MM.1S (cell line): ENCODE results near the gene SUCNR1.

Experiments used
- DNase-seq: peaks from one replicate; pipeline ENCODE4 v3.0.0-alpha.2; 2015
- H2AFZ ChIP-seq: fragments of 300-600 bp; sonication (generic); 2 replicates; pipeline ENCODE4 v1.6.0; 2016; ENCODE audit warnings: antibody characterized with exemption, low read length
- H3F3A ChIP-seq: fragments of 300-600 bp; sonication (generic); 2 replicates; pipeline ENCODE4 v1.6.1; 2016; ENCODE audit warnings: mild to moderate bottlenecking, antibody characterized with exemption, low read length, moderate library complexity, mixed read lengths; ENCODE audit not compliant: insufficient read depth
- H3K27ac ChIP-seq: fragments of 300-600 bp; sonication (generic); 2 replicates; pipeline ENCODE4 v1.5.1; 2016; ENCODE audit warnings: mild to moderate bottlenecking, low read length
- H3K27me3 ChIP-seq: fragments of 300-600 bp; sonication (generic); replicated peaks from 2 replicates; pipeline ENCODE4 v1.6.0; 2016; ENCODE audit warnings: low read length; ENCODE audit not compliant: insufficient read depth
- H3K36me3 ChIP-seq: fragments of 300-600 bp; sonication (generic); replicated peaks from 2 replicates; pipeline ENCODE4 v1.6.1; 2016; ENCODE audit warnings: mild to moderate bottlenecking, low read length, mixed read lengths; ENCODE audit not compliant: insufficient read depth
- H3K4me1 ChIP-seq: fragments of 300-600 bp; sonication (generic); 2 replicates; pipeline ENCODE4 v1.6.1; 2016; ENCODE audit warnings: low read length, mixed read lengths
- H3K4me2 ChIP-seq: fragments of 300-600 bp; sonication (generic); 2 replicates; pipeline ENCODE4 v1.6.0; 2016; ENCODE audit warnings: low read depth, low read length
- H3K4me3 ChIP-seq: fragments of 300-600 bp; sonication (generic); 2 replicates; pipeline ENCODE4 v1.5.1; 2016; ENCODE audit warnings: low read length, mixed read lengths
- H3K79me2 ChIP-seq: fragments of 300-600 bp; sonication (generic); 2 replicates; pipeline ENCODE4 v1.6.1; 2016; ENCODE audit warnings: mixed run types, low read length, mixed read lengths
- H3K9ac ChIP-seq: fragments of 300-600 bp; sonication (generic); 2 replicates; pipeline ENCODE4 v1.6.1; 2016; ENCODE audit warnings: low read length, mixed read lengths
- H3K9me2 ChIP-seq: fragments of 300-600 bp; sonication (generic); replicated peaks from 2 replicates; pipeline ENCODE4 v1.6.1; 2016; ENCODE audit warnings: mild to moderate bottlenecking, low read length, mixed read lengths; ENCODE audit not compliant: insufficient read depth
- H3K9me3 ChIP-seq: fragments of 300-600 bp; sonication (generic); replicated peaks from 2 replicates; pipeline ENCODE4 v1.6.1; 2016; ENCODE audit warnings: mild to moderate bottlenecking, low read length, mixed read lengths; ENCODE audit not compliant: insufficient read depth
- H4K20me1 ChIP-seq: fragments of 300-600 bp; sonication (generic); 2 replicates; pipeline ENCODE4 v1.6.1; 2016; ENCODE audit warnings: mild to moderate bottlenecking, low read length, moderate library complexity, mixed read lengths; ENCODE audit not compliant: insufficient read depth
- EZH2 ChIP-seq: fragments of 300-600 bp; sonication (generic); optimal IDR thresholded peaks from 2 replicates; pipeline ENCODE3; 2017; ENCODE audit warnings: low read depth, mild to moderate bottlenecking, antibody characterized with exemption, low read length, mixed read lengths
- EZH2phosphoT487 ChIP-seq: fragments of 300-600 bp; sonication (generic); IDR thresholded peaks from 2 replicates; pipeline ENCODE4 v1.6.1; 2018; ENCODE audit warnings: antibody characterized with exemption, low read length
- TF ChIP-seq, protein P1 (sequence below): fragments of 300-600 bp; sonication (generic); IDR thresholded peaks from 2 replicates; pipeline ENCODE4 v1.5.1; 2016; ENCODE audit warnings: antibody characterized with exemption, low read length, mixed read lengths

Gene SUCNR1

DNA sequence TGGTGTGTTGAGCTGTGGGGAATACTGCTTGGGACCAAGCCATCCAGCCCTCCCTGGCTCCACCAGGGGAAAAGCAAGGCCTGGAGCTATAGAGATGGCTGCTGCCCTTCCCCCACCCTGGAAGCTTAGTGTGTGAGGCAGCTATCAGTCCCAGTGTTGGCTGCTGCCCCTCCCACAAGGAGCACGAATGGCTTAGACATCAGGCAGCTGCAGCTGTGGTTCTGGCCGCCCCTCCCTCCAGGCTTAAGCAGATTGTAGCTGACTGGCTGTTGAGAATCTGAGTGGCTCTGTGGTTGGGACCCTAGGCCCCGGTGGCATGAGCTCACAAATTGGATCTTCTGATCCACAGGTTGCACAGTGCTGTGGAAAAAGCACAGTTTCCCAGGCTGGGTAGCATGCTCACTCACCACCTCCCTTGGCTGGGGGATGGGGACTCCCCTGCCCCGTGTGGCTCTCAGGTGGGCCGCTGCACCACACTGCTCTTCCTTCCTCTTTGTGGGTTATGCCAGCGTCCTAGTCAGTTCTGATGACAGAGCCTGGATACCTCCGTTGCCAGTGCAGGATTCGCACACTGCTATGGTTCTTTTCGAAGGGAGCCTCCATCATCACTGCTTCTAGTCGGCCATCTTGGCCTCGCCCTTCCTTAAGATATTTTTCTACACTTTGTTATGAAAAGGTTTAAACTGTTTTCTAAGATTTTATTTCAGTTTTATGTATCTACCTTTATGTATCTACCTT is 21.2 kb upstream of the SUCNR1 start:
- Histone ChIP-seq H3K79me2 (no peaks in the 10 kb centered on the region), H3K9ac (no peak overlapping the region), H3F3A (no peaks in the 10 kb centered on the region), H3K4me3 (no peak overlapping the region), H3K4me1 (no peaks in the 10 kb centered on the region), H3K27me3 (no peaks in the 10 kb centered on the region), H3K4me2 (no peak overlapping the region), H2AFZ (no peak overlapping the region), H4K20me1 (no peaks in the 10 kb centered on the region), H3K36me3 (no peaks in the 10 kb centered on the region), H3K9me2 (no peaks in the 10 kb centered on the region), H3K9me3 (no peaks in the 10 kb centered on the region), H3K27ac (no peak overlapping the region)
- DNase-seq, result no peak
- no peak for TF ChIP-seq EZH2phosphoT487
- TF ChIP-seq EZH2, result no peak
- TF ChIP-seq, protein P1, sequence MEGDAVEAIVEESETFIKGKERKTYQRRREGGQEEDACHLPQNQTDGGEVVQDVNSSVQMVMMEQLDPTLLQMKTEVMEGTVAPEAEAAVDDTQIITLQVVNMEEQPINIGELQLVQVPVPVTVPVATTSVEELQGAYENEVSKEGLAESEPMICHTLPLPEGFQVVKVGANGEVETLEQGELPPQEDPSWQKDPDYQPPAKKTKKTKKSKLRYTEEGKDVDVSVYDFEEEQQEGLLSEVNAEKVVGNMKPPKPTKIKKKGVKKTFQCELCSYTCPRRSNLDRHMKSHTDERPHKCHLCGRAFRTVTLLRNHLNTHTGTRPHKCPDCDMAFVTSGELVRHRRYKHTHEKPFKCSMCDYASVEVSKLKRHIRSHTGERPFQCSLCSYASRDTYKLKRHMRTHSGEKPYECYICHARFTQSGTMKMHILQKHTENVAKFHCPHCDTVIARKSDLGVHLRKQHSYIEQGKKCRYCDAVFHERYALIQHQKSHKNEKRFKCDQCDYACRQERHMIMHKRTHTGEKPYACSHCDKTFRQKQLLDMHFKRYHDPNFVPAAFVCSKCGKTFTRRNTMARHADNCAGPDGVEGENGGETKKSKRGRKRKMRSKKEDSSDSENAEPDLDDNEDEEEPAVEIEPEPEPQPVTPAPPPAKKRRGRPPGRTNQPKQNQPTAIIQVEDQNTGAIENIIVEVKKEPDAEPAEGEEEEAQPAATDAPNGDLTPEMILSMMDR, result no peak

DNA sequence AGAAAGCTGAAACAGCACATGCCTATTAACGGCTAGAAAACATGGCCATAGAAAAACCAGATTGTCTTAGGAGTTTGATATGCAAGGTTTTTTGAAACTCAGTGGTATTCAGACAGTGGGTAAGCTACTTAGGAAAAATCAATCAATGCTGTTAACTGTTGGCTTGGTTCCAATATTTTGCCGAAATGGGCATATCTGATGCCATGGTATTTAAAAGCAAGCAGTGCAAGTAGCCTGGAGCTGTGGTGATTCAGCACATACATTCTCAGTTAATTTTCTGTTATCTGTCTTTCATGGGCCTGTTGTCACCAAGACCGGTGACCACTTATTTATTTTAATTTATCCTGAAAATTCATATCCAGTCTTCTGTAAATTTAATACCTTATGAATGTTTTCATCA is 17.3 kb upstream of the SUCNR1 start:
- Histone ChIP-seq H3K4me1 (no peaks in the 10 kb centered on the region), H4K20me1 (no peaks in the 10 kb centered on the region)

DNA sequence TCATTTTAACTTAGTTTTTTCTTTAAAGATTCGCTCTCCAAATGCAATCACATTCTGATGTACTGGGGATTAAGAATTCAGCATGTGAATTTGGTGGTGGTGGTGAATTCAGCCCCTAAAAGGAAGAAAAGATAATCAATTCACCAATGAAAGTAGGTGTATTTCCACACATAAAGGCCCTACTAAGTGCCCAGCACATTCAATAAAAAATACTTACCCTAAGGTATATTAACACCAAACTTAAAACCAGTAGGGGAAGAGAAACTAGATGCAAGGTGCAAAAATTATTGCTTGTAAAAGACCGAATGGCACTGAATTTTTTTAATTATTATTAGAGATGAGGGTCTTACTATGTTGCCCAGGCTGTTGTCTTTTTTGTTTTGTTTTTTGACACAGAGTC is 16.8 kb upstream of the SUCNR1 start:
- Histone ChIP-seq H4K20me1 (no peaks in the 10 kb centered on the region), H3K4me1 (no peaks in the 10 kb centered on the region), H3K9me2 (no peaks in the 10 kb centered on the region), H3K27ac (no peak overlapping the region), H2AFZ (no peak overlapping the region), H3K36me3 (no peaks in the 10 kb centered on the region), H3K27me3 (no peaks in the 10 kb centered on the region), H3K79me2 (no peaks in the 10 kb centered on the region), H3K9ac (no peak overlapping the region), H3K4me3 (no peak overlapping the region), H3K9me3 (no peaks in the 10 kb centered on the region), H3K4me2 (no peak overlapping the region), H3F3A (no peaks in the 10 kb centered on the region)
- no peak for DNase-seq
- TF ChIP-seq EZH2phosphoT487, result no peak
- TF ChIP-seq, protein P1, result no peak
- no peak for TF ChIP-seq EZH2

More for the DNA sequence above, 17.3 kb upstream of the SUCNR1 start:
- H3K4me3 ChIP-seq, result no peak overlapping the region
- H3K9ac ChIP-seq, result no peak overlapping the region
- no peaks in the 10 kb centered on the region for H3K9me3 ChIP-seq
- no peaks in the 10 kb centered on the region for H3F3A ChIP-seq
- H3K4me2 ChIP-seq, result no peak overlapping the region
- TF ChIP-seq, protein P1, result no peak
- TF ChIP-seq EZH2 (no peak), EZH2phosphoT487 (no peak)
- H3K36me3 ChIP-seq, result no peaks in the 10 kb centered on the region
- H3K9me2 ChIP-seq, result no peaks in the 10 kb centered on the region
- H3K27me3 ChIP-seq, result no peaks in the 10 kb centered on the region
- no peak overlapping the region for H2AFZ ChIP-seq
- H3K79me2 ChIP-seq, result no peaks in the 10 kb centered on the region
- H3K27ac ChIP-seq, result no peak overlapping the region
- no peak for DNase-seq
